GM12878 (cell line): ENCODE measurements around the gene ADRA2B. TPM values are rescaled to one million over a fixed set of nuclear protein-coding genes. Genes with fewer than 3 reads are reported as not detected.

Experiments used
- ATAC-seq: fragments of 200-7000 bp; cut with Tn5 transposase; 3 replicates; pipeline ENCODE4 v1.9.1; 2020; ENCODE audit warnings: mild to moderate bottlenecking, moderate library complexity
- BruUV-seq: library from RNA; stranded (reverse); fragments of 400-500 nt; replicated peaks from 2 replicates; lab custom pipeline; 2021; lab: Mats Ljungman, UMichigan
- CTCF ChIA-PET: fragments of 300-600 bp; sonication (Branson Sonifier 250); formaldehyde crosslinking; extraction: SDS; loops from one replicate; lab custom pipeline; 2021; ENCODE audit warnings: inconsistent platforms; lab: Yijun Ruan, JAX
- POLR2A ChIA-PET: fragments of 350-600 bp; formaldehyde crosslinking; extraction: SDS; loops from one replicate; lab custom pipeline; 2021; ENCODE audit warnings: inconsistent platforms; lab: Charles Lee
- RAD21 ChIA-PET: fragments of 300-600 bp; sonication (Branson Sonifier 250); formaldehyde crosslinking; loops from one replicate; lab custom pipeline; 2023; ENCODE audit warnings: antibody characterized with exemption; ENCODE audit not compliant: unreplicated experiment; lab: Charles Lee
- SMC1A ChIA-PET: fragments of 300-600 bp; sonication (Branson Sonifier 250); formaldehyde crosslinking; loops from one replicate; lab custom pipeline; 2023; ENCODE audit not compliant: unreplicated experiment, uncharacterized antibody; lab: Charles Lee
- DNase-seq: peaks from one replicate; pipeline ENCODE4 v3.0.0-alpha.2; 2011; ENCODE audit warnings: low read depth, low spot score
- FAIRE-seq: peaks from 3 replicates; lab custom pipeline; 2011; peaks lifted over from hg19 to GRCh38; lab: Jason Lieb, UNC
- H2AFZ ChIP-seq: 2 replicates; pipeline ENCODE4 v1.6.0; 2011; ENCODE audit warnings: low read depth, low read length, control low read depth; ENCODE audit not compliant: control insufficient read depth
- H3K27ac ChIP-seq: 2 replicates; pipeline ENCODE4 v1.5.1; 2011; ENCODE audit warnings: control low read depth; ENCODE audit not compliant: control insufficient read depth, insufficient read depth
- H3K27me3 ChIP-seq, 2 experiments: replicated peaks in 1 of 2; 2 replicates each; pipeline versions ENCODE4 v1.6.0 to v1.6.1; 2011; ENCODE audit warnings: low read length in 1 of 2; ENCODE audit not compliant: control insufficient read depth in 2 of 2, insufficient read depth in 2 of 2
- H3K36me3 ChIP-seq, 2 experiments: 2 replicates each; pipeline ENCODE4 v1.5.1; 2011; ENCODE audit warnings: low read length in 1 of 2; ENCODE audit not compliant: control insufficient read depth in 2 of 2, insufficient read depth in 2 of 2
- H3K4me1 ChIP-seq: 2 replicates; pipeline ENCODE4 v1.6.1; 2011; ENCODE audit warnings: mild to moderate bottlenecking, low read length, moderate library complexity, mixed read lengths; ENCODE audit not compliant: control insufficient read depth, insufficient read depth
- H3K4me2 ChIP-seq: 2 replicates; pipeline ENCODE4 v1.6.0; 2011; ENCODE audit warnings: control low read depth; ENCODE audit not compliant: control insufficient read depth, insufficient read depth
- H3K4me3 ChIP-seq: fragments of 200-600 bp; sonication (generic); 2 replicates; pipeline ENCODE4 v1.5.1; 2016
- H3K79me2 ChIP-seq: 2 replicates; pipeline ENCODE4 v1.6.0; 2011; ENCODE audit warnings: low read length; ENCODE audit not compliant: control insufficient read depth, insufficient read depth
- H3K9ac ChIP-seq: 2 replicates; pipeline ENCODE4 v1.8.0; 2011; ENCODE audit warnings: low read length, control low read depth, mixed read lengths; ENCODE audit not compliant: control insufficient read depth, insufficient read depth
- H3K9me3 ChIP-seq: replicated peaks from 3 replicates; pipeline ENCODE4 v1.5.1; 2011; ENCODE audit warnings: mild to moderate bottlenecking, low read length; ENCODE audit not compliant: control insufficient read depth, insufficient read depth
- H4K20me1 ChIP-seq: 2 replicates; pipeline ENCODE4 v1.6.0; 2011; ENCODE audit not compliant: control insufficient read depth, insufficient read depth
- ELK1 ChIP-seq: IDR thresholded peaks from 2 replicates; pipeline ENCODE4 v1.6.1; 2012; ENCODE audit warnings: low read depth, low read length, improper control_type of control experiment
- EZH2 ChIP-seq: IDR thresholded peaks from 2 replicates; pipeline ENCODE4 v1.6.1; 2012; ENCODE audit warnings: low read depth, mild to moderate bottlenecking, control low read depth, inconsistent platforms, low read length, borderline replicate concordance; ENCODE audit not compliant: control insufficient read depth
- GATAD2B ChIP-seq: fragments of 450-650 bp; conservative IDR thresholded peaks from 2 replicates; pipeline ENCODE4 v1.6.1; 2017; ENCODE audit warnings: low read depth, mild to moderate bottlenecking, moderate library complexity
- NR2C2 ChIP-seq: IDR thresholded peaks from 2 replicates; pipeline ENCODE4 v1.6.1; 2011; ENCODE audit warnings: borderline replicate concordance, low read depth; ENCODE audit not compliant: control insufficient read depth, insufficient read length
- RB1 ChIP-seq: fragments of 450-650 bp; formaldehyde crosslinking; IDR thresholded peaks from 2 replicates; pipeline ENCODE4 v1.6.1; 2017; ENCODE audit warnings: mild to moderate bottlenecking, borderline replicate concordance
- SMAD1 ChIP-seq: fragments of 450-650 bp; IDR thresholded peaks from 2 replicates; pipeline ENCODE4 v1.6.1; 2018; ENCODE audit warnings: mild to moderate bottlenecking, low read depth; ENCODE audit not compliant: partially characterized antibody
- SMARCA5 ChIP-seq: fragments of 450-650 bp; IDR thresholded peaks from 2 replicates; pipeline ENCODE4 v1.6.1; 2017; ENCODE audit warnings: mild to moderate bottlenecking
- WGBS: methylation state at CpG from one replicate; pipeline ENCODE4 v1.1.6; 2016; ENCODE audit warnings: low lambda C conversion rate; ENCODE audit not compliant: insufficient replicate concordance, insufficient coverage; ENCODE audit errors: missing lambda C conversion rate; 5-methylcytosine and 5-hydroxymethylcytosine counted together
- in situ Hi-C: fragments of 300-500 bp; cut with MboI; formaldehyde crosslinking; loops from 9 replicates; pipeline ENCODE4 v1.14.3; 2018; ENCODE audit warnings: mixed read lengths
- intact Hi-C: fragments of 100-400 bp; cut with micrococcal nuclease; formaldehyde crosslinking; loops from one replicate; pipeline ENCODE4 v1.14.2; 2022; ENCODE audit not compliant: unreplicated experiment
- polyA plus RNA-seq, 11 experiments: library from polyadenylated mRNA; depleted of rRNA in 4 of 11; unstranded in 6 of 11; stranded (reverse) in 5 of 11; fragments of >200 nt; fragmentation: Nextera tagmentation in 4 of 11; fragmentation: Illumina TruSeq in 1 of 11; extraction: Ambion mirVana in 4 of 11; extraction: Trizol in 1 of 11; gene quantifications; 1 replicate in 1 of 11; 2 replicates in 10 of 11; pipeline versions ENCODE4 v1.2.1 to v1.2.3, GENCODE V29; 2011 to 2016; ENCODE audit warnings: inconsistent platforms in 2 of 11, missing spikeins in 2 of 11, low read depth in 1 of 11
- total RNA-seq, 4 experiments: library from RNA; depleted of rRNA in 3 of 4; stranded (reverse); fragments of >200 nt in 3 of 4; fragmentation: Illumina TruSeq in 1 of 4; extraction: Trizol in 1 of 4; gene quantifications; 2 replicates each; pipeline versions ENCODE4 v1.2.1 to v1.2.3, GENCODE V29; 2013 to 2021
- TF ChIP-seq, protein P1 (sequence below): fragments of 150-350 bp; IDR thresholded peaks from 2 replicates; pipeline ENCODE4 v1.6.1; 2016; ENCODE audit warnings: low read depth, low read length

The ADRA2B gene
- total and polyA plus RNA-seq, 10 of the 15 experiments (the other 5 are each of a cell fraction or from before 2014, with no cell fraction given) = 0.01 to 0.10 (median 0.04) TPM; not detected in 6

GRCh38 chr2:96114903-96115581 is 1.3 kb downstream of the ADRA2B start (continued):
- TF ChIP-seq, protein P1, sequence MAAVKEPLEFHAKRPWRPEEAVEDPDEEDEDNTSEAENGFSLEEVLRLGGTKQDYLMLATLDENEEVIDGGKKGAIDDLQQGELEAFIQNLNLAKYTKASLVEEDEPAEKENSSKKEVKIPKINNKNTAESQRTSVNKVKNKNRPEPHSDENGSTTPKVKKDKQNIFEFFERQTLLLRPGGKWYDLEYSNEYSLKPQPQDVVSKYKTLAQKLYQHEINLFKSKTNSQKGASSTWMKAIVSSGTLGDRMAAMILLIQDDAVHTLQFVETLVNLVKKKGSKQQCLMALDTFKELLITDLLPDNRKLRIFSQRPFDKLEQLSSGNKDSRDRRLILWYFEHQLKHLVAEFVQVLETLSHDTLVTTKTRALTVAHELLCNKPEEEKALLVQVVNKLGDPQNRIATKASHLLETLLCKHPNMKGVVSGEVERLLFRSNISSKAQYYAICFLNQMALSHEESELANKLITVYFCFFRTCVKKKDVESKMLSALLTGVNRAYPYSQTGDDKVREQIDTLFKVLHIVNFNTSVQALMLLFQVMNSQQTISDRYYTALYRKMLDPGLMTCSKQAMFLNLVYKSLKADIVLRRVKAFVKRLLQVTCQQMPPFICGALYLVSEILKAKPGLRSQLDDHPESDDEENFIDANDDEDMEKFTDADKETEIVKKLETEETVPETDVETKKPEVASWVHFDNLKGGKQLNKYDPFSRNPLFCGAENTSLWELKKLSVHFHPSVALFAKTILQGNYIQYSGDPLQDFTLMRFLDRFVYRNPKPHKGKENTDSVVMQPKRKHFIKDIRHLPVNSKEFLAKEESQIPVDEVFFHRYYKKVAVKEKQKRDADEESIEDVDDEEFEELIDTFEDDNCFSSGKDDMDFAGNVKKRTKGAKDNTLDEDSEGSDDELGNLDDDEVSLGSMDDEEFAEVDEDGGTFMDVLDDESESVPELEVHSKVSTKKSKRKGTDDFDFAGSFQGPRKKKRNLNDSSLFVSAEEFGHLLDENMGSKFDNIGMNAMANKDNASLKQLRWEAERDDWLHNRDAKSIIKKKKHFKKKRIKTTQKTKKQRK = no peak

GRCh38 chr2:96114546-96114902 is 1.8 kb downstream of the ADRA2B start:
- RAD21 ChIA-PET = interaction anchor here (1.6 kb wide), 1 partner anchor 122 kb away, joined by 3 read pairs; no protein-coding TSS in a partner anchor
- WGBS = 82% methylated on average over 12 of the region's 13 CpGs
- H3K9me3 ChIP-seq = no peaks in the 10 kb centered on the region
- H3K4me1 ChIP-seq = peaks cover 6% of the 10 kb centered on the region
- BruUV-seq = no TSS peak
- H3K4me2 ChIP-seq = no peak overlapping the region
- no peaks in the 10 kb centered on the region; a peak in 2 of 4 replicates for H3K27me3 ChIP-seq
- FAIRE-seq = no peak
- H3K27ac ChIP-seq = no peak overlapping the region
- H2AFZ ChIP-seq = no peak overlapping the region
- no peak for TF ChIP-seq SMARCA5
- no peak for TF ChIP-seq ELK1
- no peak for TF ChIP-seq NR2C2
- TF ChIP-seq SMAD1 = no peak
- TF ChIP-seq RB1 = no peak
- TF ChIP-seq GATAD2B = no peak
- TF ChIP-seq EZH2 = no peak
- TF ChIP-seq, all 136 proteins: peak for 0
- POLR2A ChIA-PET = no interaction called here
- Histone ChIP-seq H3K9ac (no peak overlapping the region), H4K20me1 (no peaks in the 10 kb centered on the region; the same call in 1 of the 2 replicates), H3K36me3 (no peaks in the 10 kb centered on the region), H3K79me2 (no peaks in the 10 kb centered on the region), H3K4me3 (no peak overlapping the region)
- CTCF ChIA-PET = interaction anchor here (1.0 to 1.5 kb wide), 2 partner anchors 60 kb away, joined by 5 to 13 read pairs; no protein-coding TSS in a partner anchor
- DNase-seq = no peak
- no peak for ATAC-seq
- SMC1A ChIA-PET = no interaction called here
- intact Hi-C loops (no loop called here), in situ Hi-C loops (no loop called here)
